HFFc6 (cell line): ENCODE results near the gene MEG3. TPM values are rescaled to one million over a fixed set of nuclear protein-coding genes. Genes with fewer than 3 reads are reported as not detected.
A peak's percentile ranks its signal among the peaks of the same experiment; 100 is the strongest.

ENCODE experiments used
- DNase-seq: peaks from one replicate; pipeline ENCODE4 v3.0.0-alpha.2; 2018
- H3K27ac Mint-ChIP-seq: 2 replicates; pipeline ENCODE4 v1.8.0; 2020; ENCODE audit warnings: mild to moderate bottlenecking, mixed read lengths
- H3K27me3 Mint-ChIP-seq: 2 replicates; pipeline ENCODE4 v1.8.0; 2021; ENCODE audit warnings: mild to moderate bottlenecking, moderate library complexity, mixed read lengths; ENCODE audit not compliant: insufficient read depth
- H3K36me3 Mint-ChIP-seq: 2 replicates; pipeline ENCODE4 v1.8.0; 2021; ENCODE audit warnings: low read depth, mixed read lengths
- H3K4me1 Mint-ChIP-seq: 2 replicates; pipeline ENCODE4 v1.8.0; 2020; ENCODE audit warnings: low read depth, mixed read lengths
- H3K4me3 Mint-ChIP-seq: 2 replicates; pipeline ENCODE4 v1.8.0; 2020; ENCODE audit warnings: mild to moderate bottlenecking, moderate library complexity, mixed read lengths
- H3K9me3 Mint-ChIP-seq: 2 replicates; pipeline ENCODE4 v1.8.0; 2020; ENCODE audit warnings: mild to moderate bottlenecking, mixed read lengths
- CTCF ChIP-seq: fragments of 200-600 bp; sonication (generic); IDR thresholded peaks from 2 replicates; pipeline ENCODE4 v1.5.0; 2021; ENCODE audit warnings: antibody characterized with exemption, mild to moderate bottlenecking
- microRNA-seq: library from miRNA; unstranded; fragments of <30 nt; microRNA quantifications from one replicate; pipeline ENCODE4, GENCODE V29; 2019
- total RNA-seq, 6 experiments: library from RNA; stranded (reverse); fragmentation: NEBNext Ultra II Directional; extraction: Animal tissue kit (Norgen Biotek cat#: 25700); gene quantifications; 2 replicates in 1 of 6; 3 replicates in 5 of 6; pipeline ENCODE4 v1.2.3, GENCODE V29; 2021

Gene MEG3
- total RNA-seq, 6 experiments from 2014 or later = 151 to 262 (median 250) TPM

DNA sequence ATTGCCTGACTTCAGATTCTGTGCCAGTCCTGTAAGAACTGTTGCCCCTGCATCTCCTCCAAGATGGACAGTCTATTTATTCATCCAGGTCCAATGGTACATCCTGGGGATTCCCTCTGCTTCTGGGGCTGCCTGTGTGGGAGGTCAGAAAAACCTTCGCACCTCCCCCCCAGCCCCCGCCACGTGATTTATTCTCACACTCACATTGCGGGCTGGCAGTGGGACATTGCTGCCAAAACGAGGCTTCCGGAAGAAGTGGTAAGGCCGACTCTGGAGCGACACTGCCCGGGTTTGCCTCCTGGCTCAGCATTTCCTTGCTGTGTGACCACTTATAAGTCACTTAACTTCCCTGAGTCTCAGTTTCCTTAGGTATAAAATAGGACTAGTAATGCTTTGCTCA lies 83.5 kb downstream of the MEG3 start:
- Mint-ChIP-seq H3K4me1 (peaks cover 31% of the 10 kb centered on the region), H3K36me3 (peaks cover 28% of the 10 kb centered on the region), H3K27ac (no peak overlapping the region), H3K27me3 (peaks cover 24% of the 10 kb centered on the region), H3K4me3 (no peak overlapping the region), H3K9me3 (no peaks in the 10 kb centered on the region)
- DNase-seq = no peak
- TF ChIP-seq CTCF = no peak

Small RNA genes lying within 50 kb of the gene (microRNA-seq; reads per million reads assigned to microRNA genes)
- gene MIR127 (7,046 reads per million, percentile 92 among the genes with 10 or more reads in this experiment), gene MIR136 (179 reads per million, percentile 57 among the genes with 10 or more reads in this experiment), gene MIR2392 (not detected), gene MIR337 (3,816 reads per million, percentile 87 among the genes with 10 or more reads in this experiment), gene MIR431 (3,411 reads per million, percentile 86 among the genes with 10 or more reads in this experiment), gene MIR432 (2,420 reads per million, percentile 82 among the genes with 10 or more reads in this experiment), gene MIR433 (712 reads per million, percentile 72 among the genes with 10 or more reads in this experiment), gene MIR493 (3,828 reads per million, percentile 88 among the genes with 10 or more reads in this experiment), gene MIR665 (285 reads per million, percentile 62 among the genes with 10 or more reads in this experiment)

Other genes starting within 250 kb of the MEG3 start
- under 1 TPM in 5 of 6 experiments, not detected in 1; 0.05 to 0.20 (median 0.14) TPM for gene BEGAIN, start 238.7 kb upstream of the MEG3 start, total RNA-seq
- not detected for gene DLK1, start 99.2 kb upstream of the MEG3 start, total RNA-seq
- not detected for gene RTL1, start 77.6 kb downstream of the MEG3 start, total RNA-seq